Measurements from ENCODE around the gene ATP1A1. TPM values are rescaled to one million over a fixed set of nuclear protein-coding genes. Genes with fewer than 3 reads are reported as not detected.

Gene ATP1A1
- total RNA-seq, 1 experiment from 2014 or later, result 378 TPM

DNA sequence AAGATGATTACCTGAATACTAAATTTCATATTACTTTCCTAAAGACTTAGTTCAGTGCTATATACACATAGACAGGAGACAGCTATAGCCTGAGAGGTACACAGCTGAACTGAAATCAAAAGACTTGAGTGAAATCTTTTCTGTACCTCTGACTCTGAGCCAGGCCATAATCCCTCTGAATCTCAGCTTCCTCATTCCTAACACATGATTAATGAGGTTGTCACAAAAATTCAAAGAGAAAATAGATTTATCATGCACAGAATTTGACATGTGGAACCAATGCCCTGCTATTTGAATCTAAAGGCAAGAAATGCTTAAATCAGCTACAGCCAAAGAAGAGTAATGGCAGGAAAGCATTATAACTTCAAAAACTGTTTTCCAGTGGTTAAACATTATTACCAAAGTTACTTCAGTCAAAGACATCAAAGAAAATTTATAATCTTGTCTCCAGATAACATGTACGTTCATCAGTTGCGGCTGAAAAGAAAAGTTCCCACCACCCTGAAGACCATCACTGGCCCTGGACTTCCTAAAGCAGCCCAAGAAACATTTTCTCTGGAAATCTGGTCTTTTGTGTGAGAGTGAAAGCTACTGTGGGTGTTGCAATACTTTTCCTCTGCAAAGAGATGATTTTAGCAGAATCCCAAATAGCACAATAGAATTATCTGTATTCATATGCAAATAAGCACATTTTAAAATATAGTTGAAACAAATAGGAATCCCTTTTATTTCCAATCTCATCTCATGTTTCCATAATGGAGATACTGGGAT is 13.8 kb upstream of the ATP1A1 start:
- DNase-seq (ENCODE audit: unreplicated experiment), result peak; percentile 49
- H3K27ac Mint-ChIP-seq (ENCODE audit: low read depth, unreplicated experiment), result no peak overlapping the region
- intact Hi-C loops (cut with micrococcal nuclease), result no loop called here

DNA sequence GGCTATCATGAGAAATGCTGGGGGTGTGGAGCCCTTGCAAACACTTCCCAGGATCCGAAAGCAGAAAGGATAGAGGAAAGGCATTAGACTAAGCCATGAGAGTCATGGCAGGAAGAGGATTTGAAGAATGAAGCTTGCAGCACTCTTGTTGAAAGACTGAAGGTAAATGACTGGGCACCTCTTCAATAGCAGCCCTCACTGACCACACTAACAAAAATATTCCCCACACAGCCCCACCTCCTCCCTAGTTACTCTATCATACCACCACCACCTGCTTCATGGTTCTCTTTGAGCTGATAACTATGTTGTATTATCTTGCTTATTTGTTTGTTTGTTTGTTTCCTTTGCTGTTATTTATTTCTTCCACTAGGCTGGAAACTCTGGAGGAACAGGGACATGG is 13.2 kb upstream of the ATP1A1 start:
- TF ChIP-seq CTCF (IDR thresholded peaks at IDR 0.05; ENCODE audit: unreplicated experiment), result no peak
- no peak for DNase-seq (ENCODE audit: unreplicated experiment)
- no TSS peak for BruUV-seq (replicated peaks)
- Mint-ChIP-seq H3K27me3 (ENCODE audit: insufficient read depth, unreplicated experiment) (no peaks in the 10 kb centered on the region), H3K4me3 (ENCODE audit: unreplicated experiment) (no peak overlapping the region), H3K27ac (ENCODE audit: low read depth, unreplicated experiment) (no peak overlapping the region), H3K36me3 (ENCODE audit: insufficient read depth, unreplicated experiment) (no peaks in the 10 kb centered on the region), H3K9me3 (ENCODE audit: unreplicated experiment) (no peaks in the 10 kb centered on the region), H3K4me1 (ENCODE audit: insufficient read depth, unreplicated experiment) (peaks cover 24% of the 10 kb centered on the region)
- intact Hi-C loops (cut with micrococcal nuclease), result loop anchor here (2.0 kb wide), 1 partner anchor 125 kb away; no protein-coding TSS in a partner anchor
- CTCF ChIA-PET, result interaction anchor here (0.5 to 1.6 kb wide), 7 partner anchors 9 to 413 kb away, joined by 3 to 7 read pairs (median 3); no protein-coding TSS in a partner anchor
- POLR2A ChIA-PET, result interaction anchor here (1.0 to 3.9 kb wide), 8 partner anchors 11 to 91 kb away, joined by 3 to 31 read pairs (median 9); partner anchors contain the start of gene ATP1A1

More for the DNA sequence above, 13.8 kb upstream of the ATP1A1 start:
- ChIA-PET POLR2A (interaction anchor here (1.0 to 3.9 kb wide), 9 partner anchors 11 to 91 kb away, joined by 3 to 31 read pairs (median 6); partner anchors contain the start of gene ATP1A1), CTCF (interaction anchor here (0.5 to 1.6 kb wide), 6 partner anchors 12 to 412 kb away, joined by 3 to 7 read pairs (median 3); no protein-coding TSS in a partner anchor)
- Mint-ChIP-seq H3K4me3 (ENCODE audit: unreplicated experiment) (no peak overlapping the region), H3K4me1 (ENCODE audit: insufficient read depth, unreplicated experiment) (peaks cover 24% of the 10 kb centered on the region), H3K9me3 (ENCODE audit: unreplicated experiment) (no peaks in the 10 kb centered on the region), H3K27me3 (ENCODE audit: insufficient read depth, unreplicated experiment) (no peaks in the 10 kb centered on the region), H3K36me3 (ENCODE audit: insufficient read depth, unreplicated experiment) (no peaks in the 10 kb centered on the region)
- no peak for TF ChIP-seq CTCF (IDR thresholded peaks at IDR 0.05; ENCODE audit: unreplicated experiment)
- BruUV-seq (replicated peaks), result no TSS peak

GRCh38 chr1:116360429-116361173 is 12.4 kb upstream of the ATP1A1 start:
- Mint-ChIP-seq H3K27ac (ENCODE audit: low read depth, unreplicated experiment) (no peak overlapping the region), H3K4me3 (ENCODE audit: unreplicated experiment) (no peak overlapping the region), H3K27me3 (ENCODE audit: insufficient read depth, unreplicated experiment) (no peaks in the 10 kb centered on the region), H3K36me3 (ENCODE audit: insufficient read depth, unreplicated experiment) (no peaks in the 10 kb centered on the region), H3K4me1 (ENCODE audit: insufficient read depth, unreplicated experiment) (peaks cover 24% of the 10 kb centered on the region), H3K9me3 (ENCODE audit: unreplicated experiment) (no peaks in the 10 kb centered on the region)
- peak; percentile 48 for DNase-seq (ENCODE audit: unreplicated experiment)
- POLR2A ChIA-PET, result interaction anchor here (1.2 to 3.9 kb wide), 5 partner anchors 11 to 92 kb away, joined by 3 to 31 read pairs (median 13); partner anchors contain the start of gene ATP1A1
- peak; percentile 21 for TF ChIP-seq CTCF (IDR thresholded peaks at IDR 0.05; ENCODE audit: unreplicated experiment)
- intact Hi-C loops (cut with micrococcal nuclease), result loop anchor here (1.0 to 2.0 kb wide), 2 partner anchors 124 to 139 kb away; no protein-coding TSS in a partner anchor
- CTCF ChIA-PET, result interaction anchor here (0.7 to 1.6 kb wide), 5 partner anchors 8 to 124 kb away, joined by 3 to 7 read pairs (median 3); no protein-coding TSS in a partner anchor
- BruUV-seq (replicated peaks), result no TSS peak

- no peak for DNase-seq (ENCODE audit: unreplicated experiment)
- intact Hi-C loops (cut with micrococcal nuclease), result loop anchor here (1.0 to 2.0 kb wide), 2 partner anchors 123 to 138 kb away; no protein-coding TSS in a partner anchor
- Mint-ChIP-seq H3K9me3 (ENCODE audit: unreplicated experiment) (no peaks in the 10 kb centered on the region), H3K27ac (ENCODE audit: low read depth, unreplicated experiment) (no peak overlapping the region), H3K27me3 (ENCODE audit: insufficient read depth, unreplicated experiment) (no peaks in the 10 kb centered on the region), H3K4me3 (ENCODE audit: unreplicated experiment) (no peak overlapping the region), H3K4me1 (ENCODE audit: insufficient read depth, unreplicated experiment) (peaks cover 22% of the 10 kb centered on the region), H3K36me3 (ENCODE audit: insufficient read depth, unreplicated experiment) (no peaks in the 10 kb centered on the region)
- no TSS peak for BruUV-seq (replicated peaks)
- ChIA-PET POLR2A (no interaction called here), CTCF (interaction anchor here (0.7 kb wide), 1 partner anchor 171 kb away, joined by 3 read pairs; no protein-coding TSS in a partner anchor)
- TF ChIP-seq CTCF (IDR thresholded peaks at IDR 0.05; ENCODE audit: unreplicated experiment), result no peak
These were observed 11.4 kb upstream of the ATP1A1 start for GRCh38 chr1:116361648-116362047.
